ENCODE measurements around the gene DMTF1. TPM values are rescaled to one million over a fixed set of nuclear protein-coding genes. Genes with fewer than 3 reads are reported as not detected.

Gene DMTF1
- total and polyA plus RNA-seq, 2 of the 8 experiments (the other 6 are each of a cell fraction or from before 2014, with no cell fraction given): 86.0 to 115 TPM

- TF ChIP-seq, protein P1, sequence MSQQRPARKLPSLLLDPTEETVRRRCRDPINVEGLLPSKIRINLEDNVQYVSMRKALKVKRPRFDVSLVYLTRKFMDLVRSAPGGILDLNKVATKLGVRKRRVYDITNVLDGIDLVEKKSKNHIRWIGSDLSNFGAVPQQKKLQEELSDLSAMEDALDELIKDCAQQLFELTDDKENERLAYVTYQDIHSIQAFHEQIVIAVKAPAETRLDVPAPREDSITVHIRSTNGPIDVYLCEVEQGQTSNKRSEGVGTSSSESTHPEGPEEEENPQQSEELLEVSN (IDR thresholded peaks at IDR 0.05): no peak
- TF ChIP-seq KDM4A (IDR thresholded peaks at IDR 0.05; ENCODE audit: low read depth, low read length, severe bottlenecking): no peak
- no peak for TF ChIP-seq POU5F1 (IDR thresholded peaks at IDR 0.05; ENCODE audit: low read depth, low read length)
- no peak for TF ChIP-seq EP300 (IDR thresholded peaks at IDR 0.05; ENCODE audit: borderline replicate concordance in 1 of 2, low read depth in 2 of 2, low read length in 2 of 2)
- no peak for TF ChIP-seq BRCA1 (IDR thresholded peaks at IDR 0.05; ENCODE audit: low read depth, low read length)
These were observed 46.9 kb upstream of the DMTF1 start (continued) for GRCh38 chr7:87105401-87105800.
